HG03521 (cell line): ENCODE results near the gene TMOD1.
A peak's percentile ranks its signal among the peaks of the same experiment; 100 is the strongest.

ENCODE experiments used
- ATAC-seq: cut with Tn5 transposase; IDR thresholded peaks from one replicate; pipeline ENCODE4 v1.9.1; 2021; ENCODE audit warnings: mild to moderate bottlenecking, moderate library complexity; ENCODE audit not compliant: unreplicated experiment

Gene TMOD1

GRCh38 chr9:97543561-97543960 lies 42.1 kb downstream of the TMOD1 start:
- ATAC-seq, result no peak

- ATAC-seq, result no peak
Measured at GRCh38 chr9:97545486-97545885, 44.0 kb downstream of the TMOD1 start.

DNA sequence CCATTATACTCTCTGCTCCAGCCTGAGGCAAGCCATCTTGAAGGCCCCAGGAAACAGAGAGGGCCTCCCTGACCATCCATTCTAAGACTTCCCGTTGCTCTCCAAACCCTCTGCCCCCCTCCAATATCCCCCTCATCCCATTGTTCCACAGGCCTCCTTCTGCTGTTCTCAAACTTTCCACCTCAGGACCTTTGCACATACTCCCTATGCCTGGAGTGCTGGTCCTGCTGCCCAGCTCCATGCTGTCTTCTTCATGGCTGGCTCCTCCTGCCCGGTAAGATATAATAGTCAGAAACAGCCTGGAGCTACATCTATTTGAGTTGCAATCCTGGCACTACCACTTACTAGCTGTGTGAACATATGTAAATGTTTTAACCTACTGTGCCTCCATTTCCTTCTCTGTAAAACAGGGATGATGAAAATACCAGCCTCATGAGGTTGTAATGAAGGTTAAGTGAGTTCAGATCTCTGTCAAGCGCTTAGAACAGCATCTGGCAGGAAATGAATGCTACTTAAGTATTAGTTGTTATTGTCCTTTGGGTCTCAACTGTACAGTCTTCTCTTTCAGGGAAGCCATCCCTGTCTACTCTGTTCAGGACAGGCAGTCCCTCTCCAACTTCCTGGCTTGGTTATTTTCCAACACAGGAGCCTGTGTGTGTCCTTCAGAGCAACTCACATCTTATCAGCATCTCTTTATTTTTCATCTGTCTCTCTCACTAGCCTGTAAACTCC lies 45.8 kb downstream of the TMOD1 start:
- ATAC-seq, result no peak

GRCh38 chr9:97548379-97548778 lies 46.9 kb downstream of the TMOD1 start:
- no peak for ATAC-seq

DNA sequence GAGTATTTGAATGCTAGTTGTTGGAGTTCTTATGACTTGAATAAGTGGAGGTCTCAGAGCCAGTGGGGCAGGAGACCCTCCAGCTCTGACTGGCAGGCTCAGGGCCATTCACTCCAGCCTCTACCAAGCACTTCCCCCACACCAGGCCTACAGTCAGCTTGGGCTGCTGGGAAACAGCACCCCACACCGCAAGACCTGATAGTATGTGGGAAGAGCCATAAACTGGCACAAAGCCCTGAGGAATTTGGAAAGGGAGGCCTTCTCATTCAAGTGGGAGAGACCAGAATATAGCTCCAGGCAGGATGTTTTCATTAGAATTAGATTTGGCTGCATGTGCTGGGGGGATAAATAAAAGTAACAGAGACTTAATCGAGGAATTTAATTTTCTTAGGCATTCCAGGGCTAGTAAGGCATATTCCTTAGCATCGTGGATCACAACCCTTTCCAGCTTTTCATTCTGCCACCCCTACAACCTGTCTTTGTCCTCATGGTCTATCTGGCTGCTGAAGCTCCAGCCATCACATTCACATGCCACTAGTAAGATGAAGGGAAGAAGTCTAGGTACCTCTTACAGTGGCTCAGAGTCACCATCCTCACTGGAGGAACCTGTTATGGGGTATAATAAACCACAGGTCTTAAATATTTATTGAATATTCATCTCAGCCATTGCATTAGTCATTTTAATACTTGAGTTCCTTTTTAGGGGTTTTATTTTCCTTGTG lies 47.5 kb downstream of the TMOD1 start:
- no peak for ATAC-seq

- no peak for ATAC-seq
Measured at GRCh38 chr9:97550386-97550785, 48.9 kb downstream of the TMOD1 start.

- no peak for ATAC-seq
Measured at GRCh38 chr9:97551308-97551707, 49.8 kb downstream of the TMOD1 start.

DNA sequence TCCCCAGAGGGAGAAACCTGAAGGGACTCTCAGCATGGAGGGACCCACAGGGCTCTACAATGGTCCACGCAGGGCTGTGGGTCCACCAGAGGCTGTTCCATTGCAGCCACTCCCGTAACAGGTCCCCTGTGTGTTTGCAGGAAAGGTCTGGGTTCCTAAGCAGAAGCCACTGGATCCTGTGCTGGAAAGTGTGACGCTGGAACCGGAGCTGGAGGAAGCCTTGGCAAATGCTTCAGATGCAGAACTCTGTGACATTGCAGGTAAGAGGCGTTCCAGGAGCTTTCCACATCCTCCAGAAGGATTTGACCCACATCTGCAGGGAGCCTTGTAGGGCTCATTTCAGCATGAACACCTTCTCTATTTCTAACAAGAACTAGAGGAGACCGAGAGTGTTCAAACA lies 51.7 kb downstream of the TMOD1 start:
- no peak for ATAC-seq

DNA sequence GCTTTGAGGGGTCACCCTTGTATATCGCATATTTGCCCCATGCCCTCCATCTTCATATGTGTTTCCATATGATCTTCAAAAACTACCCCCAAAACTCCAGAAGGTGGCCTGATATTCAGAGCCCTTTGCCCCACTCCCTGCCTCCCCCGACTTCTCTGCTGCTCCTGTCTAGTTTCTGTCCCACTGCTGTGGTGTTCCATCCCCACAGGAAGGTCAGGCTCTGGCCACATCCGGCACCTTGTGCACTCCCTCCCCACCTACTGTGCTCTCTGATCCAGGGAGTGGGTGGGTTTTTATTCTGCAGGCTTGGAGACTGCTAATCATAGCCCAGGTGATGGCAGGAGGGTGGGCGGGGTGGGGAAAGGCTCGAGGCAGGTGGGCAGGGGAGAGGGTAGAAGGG lies 52.4 kb downstream of the TMOD1 start:
- no peak for ATAC-seq

DNA sequence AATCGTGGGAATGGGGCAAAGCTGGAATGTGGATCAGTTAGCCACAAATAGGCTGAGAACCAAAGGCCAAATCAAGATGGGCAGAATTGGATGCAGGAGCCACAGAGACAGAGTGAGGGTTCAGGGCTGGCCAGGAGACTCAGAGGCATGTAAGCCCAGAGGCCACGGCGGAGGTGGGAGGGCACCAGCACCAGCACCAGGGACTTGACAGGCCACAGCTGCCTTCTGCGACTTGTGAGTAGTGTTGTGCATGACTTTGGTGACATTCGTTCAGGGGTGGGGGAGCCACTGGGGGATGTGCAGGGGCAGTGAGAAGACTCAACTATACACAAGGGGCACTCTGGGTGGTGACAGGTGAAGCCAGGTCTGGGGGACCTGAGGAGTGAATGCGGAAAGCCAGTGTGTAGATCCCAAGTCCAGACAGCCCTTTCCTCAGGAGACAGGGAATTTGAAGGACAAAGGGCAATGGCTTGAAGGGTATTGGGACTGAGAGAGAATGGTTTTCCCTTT lies 53.2 kb downstream of the TMOD1 start:
- ATAC-seq, result no peak

DNA sequence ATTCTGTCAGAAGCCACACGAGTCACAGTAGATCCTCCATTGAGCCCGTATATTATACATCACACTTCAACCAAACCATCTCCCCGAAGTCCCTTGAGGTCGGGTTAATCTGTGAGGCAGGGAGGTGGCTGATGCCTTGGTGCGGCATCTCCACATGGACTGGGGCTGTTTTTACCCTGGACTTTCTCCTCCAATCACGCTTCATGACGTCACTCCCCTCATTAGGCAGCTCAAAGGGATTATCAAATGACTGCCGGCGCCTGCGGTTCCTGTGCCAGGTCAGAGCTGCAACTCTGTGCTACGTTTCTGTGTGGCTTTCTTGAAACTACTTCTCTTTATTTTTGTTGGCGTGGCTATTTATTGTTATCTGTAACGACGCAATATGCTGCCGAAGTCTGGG lies 53.7 kb downstream of the TMOD1 start:
- no peak for ATAC-seq

DNA sequence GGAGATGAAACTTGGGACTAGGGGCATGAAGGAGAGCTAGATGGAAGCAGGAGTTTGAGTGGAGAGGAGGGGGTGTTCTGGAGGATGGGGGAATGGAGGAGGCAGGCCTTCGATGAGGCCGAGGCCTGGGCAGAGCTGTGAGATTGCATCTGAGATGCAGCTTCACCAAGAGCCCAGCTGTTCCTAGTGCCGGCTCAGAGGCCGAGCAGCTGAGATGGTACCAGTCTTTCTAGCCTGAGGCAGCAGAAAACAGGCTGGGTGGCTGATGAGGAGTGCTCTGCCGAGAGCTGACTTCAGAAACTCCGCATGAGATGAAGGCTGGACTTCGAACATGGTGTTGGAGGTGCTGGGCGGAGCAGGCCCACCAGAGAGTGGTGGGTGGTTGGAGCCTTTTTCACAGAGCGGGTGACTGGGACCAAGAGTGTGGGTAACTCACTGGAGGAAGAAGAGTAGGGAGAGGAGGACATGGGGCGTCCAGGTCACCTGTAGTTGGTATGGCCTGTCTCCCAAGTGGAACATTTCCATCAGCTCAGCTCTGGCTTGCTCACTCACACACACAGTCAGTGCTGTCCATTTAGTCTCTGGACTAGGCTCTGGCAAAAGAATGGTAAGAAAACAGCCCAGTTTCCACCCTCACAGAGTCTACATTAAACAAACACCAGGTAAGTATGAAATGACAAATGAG lies 54.7 kb downstream of the TMOD1 start:
- ATAC-seq, result no peak

DNA sequence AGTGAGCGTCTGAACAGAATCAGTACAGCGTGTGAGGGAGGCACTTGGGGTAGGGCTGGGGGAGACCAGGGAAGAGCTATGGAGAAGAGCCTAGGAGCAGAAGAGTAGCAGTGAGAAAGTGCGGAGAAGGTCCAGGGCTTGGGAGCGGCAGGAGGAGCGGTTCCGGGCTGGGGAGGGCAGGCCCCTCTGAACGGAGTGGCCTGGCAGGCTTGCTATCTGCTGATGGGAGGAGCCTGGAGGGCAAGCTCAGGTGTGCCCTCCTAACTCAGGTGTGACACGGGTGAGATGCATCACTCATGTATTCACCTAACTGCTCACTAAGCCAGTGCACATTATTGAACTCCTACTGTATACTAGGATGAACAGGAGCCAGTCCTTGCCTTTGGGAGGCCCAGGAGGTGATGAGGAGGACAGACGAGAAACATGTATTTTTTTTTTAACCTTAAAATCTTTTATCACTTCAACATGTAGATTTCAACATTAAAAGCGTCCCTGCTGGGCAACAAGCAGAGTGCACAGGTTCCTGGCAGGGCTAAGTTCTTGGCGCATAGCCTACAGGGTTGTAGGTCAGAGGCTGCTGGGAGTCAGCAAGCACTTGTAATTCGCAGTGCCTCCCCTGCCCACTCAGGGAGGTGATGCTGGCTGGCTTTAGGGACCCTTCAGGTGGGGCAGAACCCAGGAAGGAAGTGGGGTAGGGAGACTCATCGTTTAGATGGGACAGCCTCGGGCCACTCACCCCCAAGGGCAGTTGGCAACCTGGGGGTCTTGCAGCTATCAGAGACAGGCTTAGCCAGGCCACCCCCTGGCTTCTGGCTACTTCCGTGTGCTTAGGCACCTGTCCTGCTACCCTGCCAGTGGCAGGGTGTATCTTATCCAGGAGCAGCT lies 55.5 kb downstream of the TMOD1 start:
- ATAC-seq, result no peak

DNA sequence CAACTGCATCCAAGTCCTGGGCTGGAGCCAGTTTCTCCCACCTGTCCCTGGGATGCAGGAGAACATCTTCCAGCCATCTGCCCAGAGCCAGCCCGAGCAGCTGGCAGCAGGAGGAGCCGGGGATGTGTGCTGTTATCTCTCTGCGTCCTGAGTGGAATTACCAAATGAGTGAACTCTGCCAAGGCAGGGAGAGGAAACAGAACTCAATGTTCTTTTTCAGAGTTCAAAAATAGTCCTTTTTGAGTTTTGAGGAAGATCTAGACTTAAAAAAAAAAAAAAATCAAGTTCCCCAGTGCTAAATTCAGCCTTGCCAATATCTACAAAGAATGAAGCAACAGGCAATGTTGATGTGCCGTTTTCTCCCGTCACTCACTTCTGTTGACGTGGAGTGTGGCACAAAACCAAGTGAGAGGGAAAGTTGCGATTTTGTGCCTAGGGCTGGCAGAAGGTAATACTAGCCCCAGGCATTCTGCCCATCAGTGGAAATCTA lies 56.2 kb downstream of the TMOD1 start:
- no peak for ATAC-seq

- no peak for ATAC-seq
Measured at GRCh38 chr9:97558701-97559101, 57.2 kb downstream of the TMOD1 start.

GRCh38 chr9:97559111-97559514 lies 57.6 kb downstream of the TMOD1 start:
- peak; percentile 77 for ATAC-seq

- no peak for ATAC-seq
Measured at GRCh38 chr9:97560154-97560553, 58.7 kb downstream of the TMOD1 start.

DNA sequence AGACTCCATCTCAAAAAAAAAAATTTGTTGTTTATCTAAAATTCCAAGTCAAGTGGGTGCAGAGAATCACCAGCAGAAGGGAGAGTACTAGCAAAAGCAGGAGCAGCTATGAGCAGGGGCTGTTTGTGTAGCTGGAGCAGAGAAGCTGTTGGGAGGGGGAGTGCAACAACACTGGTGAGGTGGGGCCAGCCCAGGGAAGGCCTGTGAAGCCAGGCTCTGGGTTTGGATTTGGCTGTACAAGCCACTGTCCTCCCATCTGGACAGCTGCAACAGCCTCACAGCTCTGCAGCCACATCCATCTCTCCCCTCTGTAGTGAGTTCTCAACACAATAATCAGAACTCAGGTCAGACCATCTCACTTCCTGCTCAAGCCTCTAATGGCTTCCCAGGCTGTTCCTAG lies 59.4 kb downstream of the TMOD1 start:
- ATAC-seq, result no peak

DNA sequence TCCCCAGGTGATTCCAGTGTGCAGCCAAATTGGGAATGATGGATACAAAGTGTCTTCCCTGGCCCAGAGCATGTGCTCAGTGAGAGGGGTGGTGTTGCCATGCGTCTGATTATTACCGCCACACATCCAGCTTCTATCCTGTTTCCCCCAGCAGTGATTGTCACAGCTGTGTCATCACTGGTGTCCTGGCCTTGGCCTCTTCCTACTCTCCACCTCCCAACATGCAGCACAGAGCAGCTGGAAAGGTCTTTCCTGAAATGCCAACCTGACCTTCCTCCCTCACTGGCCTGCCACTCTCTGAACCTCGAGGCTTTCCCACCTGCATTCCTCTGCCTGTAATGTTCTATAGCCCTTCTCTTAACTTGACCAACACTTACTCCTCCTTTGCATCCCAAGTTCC lies 60.0 kb downstream of the TMOD1 start:
- no peak for ATAC-seq

GRCh38 chr9:97562542-97562941 lies 61.1 kb downstream of the TMOD1 start:
- no peak for ATAC-seq
